DMS53 treated with DMSO at 0.1 percent for 48 hours (cell line): ENCODE data around the gene STK11.
"Not testable (repeated sequence)": the region's sequence is repeated elsewhere in the genome, so short reads cannot be mapped to it uniquely, and the experiment has no call there.

ENCODE experiments used
- DNase-seq: peaks from one replicate; lab custom pipeline; 2025; ENCODE audit not compliant: unreplicated experiment; lab: John Stamatoyannopoulos, UW

STK11 gene

GRCh38 chr19:1206150-1206863 lies 729 bp downstream of the STK11 start:
- no peak for DNase-seq

- no peak for DNase-seq
Observed at GRCh38 chr19:1206864-1207450, 1.4 kb downstream of the STK11 start.

- DNase-seq, result not testable (repeated sequence)
Observed at GRCh38 chr19:1208830-1209229, 3.3 kb downstream of the STK11 start.

GRCh38 chr19:1210227-1210538 lies 4.6 kb downstream of the STK11 start:
- no peak for DNase-seq

GRCh38 chr19:1211494-1212234 lies 6.1 kb downstream of the STK11 start:
- DNase-seq, result no peak

- DNase-seq, result no peak
Observed at GRCh38 chr19:1213391-1214286, 8.1 kb downstream of the STK11 start.

GRCh38 chr19:1214299-1214861 lies 8.8 kb downstream of the STK11 start:
- no peak for DNase-seq

- DNase-seq, result no peak
Observed at GRCh38 chr19:1214862-1215731, 9.5 kb downstream of the STK11 start.

GRCh38 chr19:1216756-1217155 lies 11.2 kb downstream of the STK11 start:
- no peak for DNase-seq

GRCh38 chr19:1217366-1217765 lies 11.8 kb downstream of the STK11 start:
- no peak for DNase-seq

GRCh38 chr19:1218751-1219567 lies 13.4 kb downstream of the STK11 start:
- no peak for DNase-seq

- no peak for DNase-seq
Observed at GRCh38 chr19:1219786-1220476, 14.4 kb downstream of the STK11 start.

- no peak for DNase-seq
Observed at GRCh38 chr19:1220477-1220930, 14.9 kb downstream of the STK11 start.

- DNase-seq, result no peak
Observed at GRCh38 chr19:1220976-1221903, 15.7 kb downstream of the STK11 start.

GRCh38 chr19:1221904-1222255 lies 16.3 kb downstream of the STK11 start:
- DNase-seq, result no peak

GRCh38 chr19:1222394-1222793 lies 16.8 kb downstream of the STK11 start:
- DNase-seq, result no peak

- no peak for DNase-seq
Observed at GRCh38 chr19:1223018-1223855, 17.7 kb downstream of the STK11 start.
